ENCODE results near the gene LAMA1.

GRCh38 chr18:7133181-7133580 is 15.6 kb upstream of the LAMA1 start:
- TF ChIP-seq CTCF (IDR thresholded peaks at IDR 0.05) (no peak), POLR2A (IDR thresholded peaks at IDR 0.05) (no peak)

Data from tibial nerve (tissue), 3 donors.